GM21529 (cell line): ENCODE results near the gene TRIM15.
"Not testable (repeated sequence)": the region's sequence is repeated elsewhere in the genome, so short reads cannot be mapped to it uniquely, and the experiment has no call there.

Source experiments
- ATAC-seq: cut with Tn5 transposase; IDR thresholded peaks from one replicate; pipeline ENCODE4 v1.9.1; 2021; ENCODE audit not compliant: unreplicated experiment

TRIM15 gene

DNA sequence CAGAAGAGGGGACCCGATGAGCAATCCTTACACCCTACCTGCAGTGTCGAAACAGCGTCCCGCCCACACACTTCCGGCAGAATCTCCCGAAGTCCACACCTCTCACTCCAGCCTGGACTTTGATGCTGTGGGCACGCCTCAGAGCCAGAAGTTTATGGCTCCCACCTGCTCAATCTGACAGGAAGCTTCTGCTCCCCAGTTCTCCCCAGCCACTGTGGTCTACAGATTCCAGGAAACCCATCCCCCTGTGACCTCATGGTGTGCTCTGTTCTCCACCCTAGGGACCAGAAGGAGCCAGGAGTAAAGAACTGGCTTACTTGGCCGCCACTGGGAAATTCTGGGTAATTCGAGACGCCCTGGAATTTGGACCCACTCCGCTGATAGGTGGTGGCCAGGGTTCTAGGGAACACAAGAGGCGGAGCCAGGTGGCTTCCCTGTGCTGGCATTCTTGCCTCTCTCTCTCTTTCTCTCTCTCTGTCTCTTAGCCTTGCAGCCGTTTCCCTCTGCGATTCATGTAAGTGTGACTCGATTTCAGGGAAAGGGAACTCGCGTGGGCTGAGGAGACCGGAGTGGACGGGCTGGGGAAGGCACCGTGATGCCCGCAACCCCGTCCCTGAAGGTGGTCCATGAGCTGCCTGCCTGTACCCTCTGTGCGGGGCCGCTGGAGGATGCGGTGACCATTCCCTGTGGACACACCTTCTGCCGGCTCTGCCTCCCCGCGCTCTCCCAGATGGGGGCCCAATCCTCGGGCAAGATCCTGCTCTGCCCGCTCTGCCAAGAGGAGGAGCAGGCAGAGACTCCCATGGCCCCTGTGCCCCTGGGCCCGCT is at the start of gene TRIM15:
TRIM15 (plus strand) TSS at position 457 of the 828 bp plus-strand sequence; CDS start at position 596, 139 bp downstream.
- no peak for ATAC-seq

DNA sequence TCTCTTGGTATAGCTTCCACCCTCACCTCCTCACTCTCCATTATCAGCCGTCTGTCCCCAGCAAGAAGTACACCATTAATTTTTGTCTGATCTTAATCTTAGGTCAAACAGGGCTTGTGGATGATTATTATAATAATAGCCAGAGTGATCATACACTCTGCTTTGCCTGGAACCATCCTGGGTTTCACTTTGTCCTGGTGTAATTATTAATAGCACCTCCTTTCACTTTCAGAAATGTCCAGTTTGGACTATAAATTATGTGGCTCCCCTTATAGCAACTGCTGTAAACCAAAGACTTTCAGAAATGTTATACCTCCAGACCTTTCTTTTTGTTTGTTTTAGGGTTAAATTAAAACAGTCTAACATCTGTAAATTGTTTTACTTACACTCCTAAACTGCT is 49.5 kb upstream of the TRIM15 start:
- no peak for ATAC-seq

DNA sequence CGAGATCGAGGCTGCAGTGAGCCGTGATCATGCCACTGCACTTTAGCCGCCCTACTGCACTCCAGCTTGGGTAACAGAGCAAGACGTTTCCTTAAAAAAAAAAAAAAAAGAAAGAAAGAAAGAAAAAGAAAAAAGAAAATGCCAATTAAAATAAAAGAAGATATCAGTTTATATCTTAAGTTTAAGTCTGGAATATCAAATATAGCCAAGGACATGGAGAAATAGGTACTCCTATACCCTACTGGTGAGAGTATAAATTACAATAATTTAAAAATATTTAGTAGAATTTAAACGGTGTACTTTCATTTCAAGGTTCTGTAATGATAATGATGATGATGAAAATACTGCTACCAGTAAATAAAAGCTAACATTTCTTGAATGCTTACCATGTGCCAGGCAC is 46.6 kb upstream of the TRIM15 start:
- no peak for ATAC-seq

DNA sequence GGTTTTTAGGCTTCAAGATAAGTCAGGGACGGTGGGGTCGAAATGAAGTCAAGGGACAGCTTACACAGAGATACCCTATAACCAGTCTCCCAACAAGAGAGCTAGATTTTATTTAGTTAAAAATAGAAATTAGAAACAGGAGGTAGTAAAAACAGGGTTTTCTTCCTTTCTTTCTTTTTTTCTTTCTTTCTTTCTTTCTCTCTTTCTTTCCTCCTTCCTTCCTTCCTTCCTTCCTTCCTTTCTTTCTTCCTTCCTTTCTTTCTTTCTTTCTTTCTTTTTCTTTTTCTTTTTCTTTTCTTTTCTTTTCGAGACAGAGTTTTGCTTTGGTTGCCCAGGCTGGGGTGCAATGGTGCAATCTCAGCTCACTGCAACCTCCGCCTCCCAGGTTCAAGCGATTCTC is 44.7 kb upstream of the TRIM15 start:
- not testable (repeated sequence) for ATAC-seq

DNA sequence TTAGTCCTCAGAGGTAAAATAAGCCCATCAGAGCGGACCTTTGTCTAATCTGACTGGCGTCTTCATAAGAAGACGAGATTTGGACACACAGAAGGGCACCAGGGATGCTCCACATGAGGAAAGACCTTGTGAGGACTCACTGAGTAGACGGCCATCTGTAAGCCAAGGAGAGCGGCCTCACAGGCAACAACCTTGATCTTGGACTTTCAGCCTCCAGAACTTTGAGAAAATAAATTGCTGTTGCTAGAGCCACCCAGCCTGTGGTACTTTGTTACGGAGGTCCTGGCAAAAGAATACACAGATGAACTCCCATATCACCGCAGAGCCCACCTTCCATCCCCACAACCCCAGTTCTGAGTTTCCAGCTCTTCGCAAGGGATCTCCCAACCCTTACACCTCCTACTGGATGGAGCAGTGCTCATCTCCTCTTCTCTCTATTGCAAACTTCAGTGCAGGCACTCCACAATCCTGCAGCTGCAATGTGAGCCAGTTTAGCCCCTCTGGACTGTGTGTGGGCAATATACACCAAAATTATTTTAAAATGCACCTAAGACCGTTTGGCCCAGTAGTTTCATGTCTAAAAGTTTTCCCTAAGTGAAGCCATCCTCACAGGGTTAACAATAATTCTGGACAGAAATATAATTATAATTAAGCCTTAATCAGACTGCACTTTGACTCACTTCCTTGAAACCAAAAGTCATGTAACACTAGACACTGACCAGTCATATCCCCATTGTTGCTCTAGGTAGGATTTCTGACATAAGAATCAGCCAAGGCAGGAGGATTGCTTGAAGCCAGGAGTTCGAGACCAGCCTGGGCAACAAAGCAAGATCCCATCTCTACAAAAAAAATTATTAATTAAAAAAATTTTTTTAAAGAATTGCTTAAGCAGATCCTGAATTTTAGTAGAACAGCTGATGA is 41.6 kb upstream of the TRIM15 start:
- ATAC-seq = no peak

DNA sequence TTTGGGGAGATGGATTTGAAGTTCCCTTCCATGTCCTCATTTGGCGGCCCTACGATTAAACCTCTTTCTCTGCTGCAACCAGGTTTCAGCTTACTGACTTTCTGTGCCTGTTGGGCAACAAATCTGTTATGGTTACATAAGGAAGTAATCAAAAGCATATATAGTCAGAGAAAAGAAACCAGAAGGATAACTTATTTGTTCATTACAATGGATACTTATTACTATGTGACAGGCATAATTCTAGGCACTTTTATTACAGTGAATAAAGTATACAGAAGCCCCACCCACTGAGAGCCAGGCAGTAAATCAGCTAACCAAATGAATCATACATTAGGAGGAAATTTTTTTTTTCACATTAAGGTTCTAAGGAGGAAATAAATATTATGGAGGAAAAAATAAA is 40.8 kb upstream of the TRIM15 start:
- ATAC-seq = no peak

DNA sequence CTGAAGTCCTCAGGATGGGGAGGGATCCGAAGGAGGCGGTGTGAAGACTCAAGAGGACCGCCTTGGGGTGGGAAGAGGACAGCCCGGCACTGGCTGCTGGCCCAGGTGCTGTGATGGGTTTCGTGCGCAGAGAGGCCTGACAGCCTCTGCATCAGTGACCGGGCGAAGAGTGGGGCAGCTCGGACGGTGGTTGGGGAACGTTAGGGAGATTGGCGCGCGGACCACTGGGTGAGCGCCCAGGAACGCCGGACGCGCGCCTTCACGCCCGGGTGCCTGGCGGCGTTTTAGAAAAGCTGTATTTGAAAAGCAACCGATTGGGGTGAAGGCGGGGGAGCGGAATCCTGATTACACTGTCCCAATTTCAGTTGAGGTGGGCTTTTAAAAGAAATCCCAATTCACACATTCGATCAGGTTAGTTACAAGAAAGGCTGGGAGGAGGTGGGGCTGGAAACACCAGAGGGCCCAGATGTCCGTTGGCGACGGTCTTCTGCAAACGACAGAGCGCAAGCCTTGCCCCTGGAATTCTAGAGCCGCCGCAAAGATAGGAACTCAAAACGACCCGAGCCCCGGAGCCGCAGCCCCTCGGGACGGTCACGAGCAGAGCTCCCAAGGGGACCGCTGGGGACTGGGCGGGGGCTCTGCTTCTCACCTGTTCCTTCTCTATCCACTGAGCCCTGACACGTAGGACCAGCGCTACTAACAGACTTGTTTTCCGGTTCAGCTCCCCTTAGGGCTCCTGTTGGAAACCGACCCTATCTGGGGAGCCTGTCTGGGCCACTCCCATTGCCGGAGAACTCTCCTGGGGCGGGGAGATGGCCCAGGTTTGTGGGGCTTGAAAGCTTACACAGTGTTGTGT is 35.9 kb upstream of the TRIM15 start:
- no peak for ATAC-seq

DNA sequence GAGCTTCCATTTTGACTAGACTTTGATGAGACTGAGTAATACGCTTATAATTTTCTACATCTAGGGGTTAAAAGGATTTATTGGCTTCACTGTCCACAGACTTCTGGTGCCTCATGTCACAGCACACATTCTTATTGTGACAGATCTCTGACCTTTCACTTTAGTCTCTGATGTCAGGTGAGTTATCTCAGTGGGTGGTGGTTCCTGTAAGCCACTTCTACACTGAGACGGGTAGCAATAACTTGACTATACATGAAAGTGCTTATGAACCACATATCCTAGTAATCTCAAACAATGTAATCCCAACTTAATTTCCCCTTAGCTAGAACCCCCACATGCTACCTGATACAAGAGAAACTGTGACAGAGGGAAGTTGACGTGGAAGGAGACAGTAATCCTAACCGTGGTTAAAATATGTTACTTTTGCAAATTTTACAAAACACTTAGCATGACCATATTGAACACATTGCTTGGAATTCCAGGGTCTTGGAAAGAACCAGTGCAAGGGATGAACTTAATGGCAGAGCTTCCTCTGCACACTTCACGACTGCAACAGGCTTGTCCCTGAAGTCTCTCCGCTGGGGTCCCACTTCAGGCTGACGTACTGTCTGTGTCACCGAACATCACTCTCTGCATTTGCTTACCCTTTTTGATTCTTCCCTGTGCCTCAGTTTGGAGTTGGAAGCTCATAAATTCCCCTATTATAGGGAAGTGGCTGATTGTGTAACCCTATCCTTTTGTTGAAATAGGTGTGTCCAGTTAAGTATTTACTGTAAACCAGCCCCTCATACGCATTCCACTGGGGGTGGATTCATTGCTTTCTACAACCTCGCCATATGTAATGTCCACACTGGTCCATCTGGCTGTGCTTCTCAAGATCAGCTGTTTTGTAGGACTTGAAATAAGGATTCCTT is 33.8 kb upstream of the TRIM15 start:
- ATAC-seq = no peak

DNA sequence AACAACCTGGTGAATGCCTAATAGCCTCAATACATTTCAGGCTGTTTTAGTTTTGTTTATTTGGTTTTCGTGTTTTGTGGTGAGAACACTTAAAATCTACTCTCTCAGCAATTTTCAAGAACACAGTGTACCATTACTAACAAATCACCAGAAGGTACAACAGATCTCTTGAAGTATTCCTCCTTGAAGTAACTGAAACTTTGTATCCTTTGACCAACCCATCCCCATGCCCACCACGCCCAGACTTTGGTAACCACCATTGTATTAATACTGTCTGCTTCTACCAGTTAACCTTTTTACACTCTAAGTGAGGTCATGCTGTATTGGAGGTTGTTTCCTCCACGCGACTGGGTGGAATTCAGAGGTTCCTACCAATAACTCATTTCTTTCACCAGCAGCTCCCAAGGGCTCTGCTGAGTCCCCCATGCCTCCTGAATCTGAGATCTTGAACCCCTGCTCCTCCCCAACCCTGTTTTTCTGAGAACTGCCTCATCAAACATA is 33.1 kb upstream of the TRIM15 start:
- no peak for ATAC-seq

DNA sequence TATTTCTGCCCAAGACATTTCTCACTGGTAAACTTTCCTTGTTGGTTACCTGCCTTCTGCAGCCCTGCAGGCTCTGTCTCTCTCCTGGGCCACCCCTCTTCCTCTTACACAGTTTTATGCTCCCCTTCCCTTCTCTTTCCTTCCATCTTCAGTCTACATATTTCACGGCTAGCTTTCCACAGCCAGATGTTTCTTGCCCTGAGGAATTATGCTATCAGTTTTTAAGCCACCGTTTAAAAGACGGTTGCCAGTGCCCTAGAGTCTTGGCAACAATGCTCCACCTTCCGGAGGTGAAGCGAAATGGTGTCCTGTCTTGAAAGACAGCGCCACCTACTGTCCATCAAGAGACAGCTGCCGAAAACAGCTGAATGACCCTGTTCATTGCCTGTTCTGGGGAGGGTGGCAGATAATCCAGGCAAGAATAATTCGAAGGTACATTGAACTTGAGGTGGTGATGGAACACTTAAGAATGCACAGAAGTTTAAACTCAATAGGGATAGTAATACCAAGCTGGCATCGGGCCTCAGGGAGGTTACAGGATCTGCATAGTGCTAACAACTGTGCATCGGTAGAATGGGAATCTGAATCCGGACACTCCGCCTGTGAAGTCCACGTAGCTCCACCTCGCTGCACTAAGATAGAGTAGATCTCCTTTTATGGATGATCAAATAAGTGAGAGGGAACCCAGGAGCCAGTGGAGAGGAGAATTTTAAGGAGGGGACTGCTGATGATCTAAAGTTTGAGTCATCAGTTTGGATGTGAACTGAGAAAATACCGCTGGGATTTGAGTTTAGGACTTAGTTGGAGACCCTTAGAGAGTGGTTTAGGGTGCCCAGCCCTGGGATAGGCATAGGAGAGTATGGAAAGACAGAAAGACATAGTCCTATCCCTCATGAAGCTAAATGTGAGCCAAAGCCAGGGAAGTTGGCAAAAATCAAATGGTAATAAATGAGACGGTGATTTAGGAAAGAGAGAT is 32.2 kb upstream of the TRIM15 start:
- ATAC-seq = no peak

DNA sequence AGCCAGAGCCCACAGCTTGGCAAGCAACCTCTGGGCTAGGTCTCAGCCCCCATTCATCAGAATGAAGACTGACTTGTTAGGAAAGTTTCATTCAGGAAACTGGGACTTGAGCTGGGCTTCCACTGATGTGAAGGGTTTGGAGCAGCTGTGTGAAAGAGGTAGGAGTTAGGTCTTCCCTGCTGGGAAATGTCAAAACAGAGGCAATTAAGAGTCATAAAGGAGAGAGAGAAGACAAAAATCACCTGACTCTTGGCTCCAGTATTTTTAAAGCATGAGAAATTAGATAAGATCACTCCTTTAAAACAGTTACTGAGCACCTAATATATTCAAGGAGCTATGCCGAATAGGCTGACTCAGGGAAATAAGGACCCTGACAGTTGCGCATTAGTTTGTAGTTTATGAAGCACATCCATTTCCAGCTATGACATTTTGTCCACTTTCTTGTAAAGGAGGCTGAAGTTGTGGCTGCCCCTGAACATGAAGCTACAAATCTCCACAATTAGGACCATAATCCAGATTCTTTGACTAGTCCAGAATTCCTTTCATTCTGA is 31.3 kb upstream of the TRIM15 start:
- no peak for ATAC-seq

DNA sequence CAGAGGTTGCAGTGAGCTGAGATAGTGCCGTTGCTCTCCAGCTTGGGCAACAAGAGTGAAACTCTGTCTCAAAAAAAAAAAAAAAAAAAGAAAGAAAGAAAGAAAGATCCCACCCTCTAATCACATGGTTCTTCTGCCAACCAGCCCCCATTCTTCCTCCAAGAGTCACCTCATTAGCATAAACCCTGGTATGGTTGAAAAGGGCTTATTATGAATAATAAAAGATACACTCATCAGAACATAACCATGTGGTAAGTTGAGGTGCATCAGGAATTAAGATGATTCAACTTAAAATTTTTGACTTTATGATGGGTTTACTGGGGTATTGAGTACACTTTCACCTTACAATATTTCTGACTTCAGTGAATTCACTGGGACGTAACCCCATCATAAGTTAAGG is 28.2 kb upstream of the TRIM15 start:
- ATAC-seq = no peak

DNA sequence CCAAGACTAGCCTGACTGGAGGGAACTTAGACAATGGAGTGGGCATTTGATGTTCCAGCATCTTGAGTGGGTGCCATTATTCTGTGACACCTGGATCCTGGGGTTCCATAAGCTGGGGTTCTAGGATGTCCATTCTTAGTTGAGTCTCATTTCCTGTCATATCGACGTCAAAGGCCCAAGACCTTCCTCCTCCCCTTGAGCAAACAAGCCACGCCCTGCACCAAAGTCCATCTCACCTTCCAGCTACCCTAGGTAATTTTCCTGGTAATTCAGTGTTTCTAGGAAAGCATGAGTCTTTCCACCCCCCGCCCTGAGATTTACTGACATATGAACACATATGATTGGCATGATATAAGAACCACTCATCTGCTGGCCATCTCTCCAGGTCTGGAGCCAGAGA is 27.6 kb upstream of the TRIM15 start, which contains the start of gene TRIM40:
TRIM40 (plus strand) TSS at position 384 of the 400 bp plus-strand sequence. CDS start 897 bp downstream, outside the sequence.
- no peak for ATAC-seq

DNA sequence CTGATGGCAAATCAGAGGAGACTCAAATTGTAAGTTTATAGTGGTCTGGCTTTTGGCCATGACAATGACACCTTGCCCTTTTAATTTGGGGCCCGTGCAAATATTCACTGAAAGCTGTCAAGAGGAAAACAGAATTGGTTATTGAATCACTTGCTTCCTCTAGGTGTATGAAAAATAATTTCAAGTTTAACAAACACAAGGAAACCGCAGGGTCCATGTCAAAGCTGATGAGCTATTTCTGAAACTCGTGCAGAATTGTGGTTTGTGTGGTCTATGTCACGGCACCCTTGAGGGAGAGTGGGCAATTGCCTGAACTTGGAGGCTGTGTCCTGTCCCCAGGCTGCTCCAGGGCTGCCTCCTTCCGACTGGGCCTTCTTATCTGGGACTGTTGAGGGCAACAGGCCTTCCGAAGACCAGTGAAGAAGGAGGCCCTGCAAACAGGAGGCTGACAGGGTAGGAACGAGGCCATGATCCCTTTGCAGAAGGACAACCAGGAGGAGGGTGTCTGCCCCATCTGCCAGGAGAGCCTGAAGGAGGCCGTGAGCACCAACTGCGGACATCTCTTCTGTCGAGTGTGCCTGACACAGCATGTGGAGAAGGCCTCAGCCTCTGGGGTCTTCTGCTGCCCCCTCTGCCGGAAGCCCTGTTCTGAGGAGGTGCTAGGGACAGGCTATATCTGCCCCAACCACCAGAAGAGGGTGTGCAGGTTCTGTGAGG is 26.6 kb upstream of the TRIM15 start:
- no peak for ATAC-seq

DNA sequence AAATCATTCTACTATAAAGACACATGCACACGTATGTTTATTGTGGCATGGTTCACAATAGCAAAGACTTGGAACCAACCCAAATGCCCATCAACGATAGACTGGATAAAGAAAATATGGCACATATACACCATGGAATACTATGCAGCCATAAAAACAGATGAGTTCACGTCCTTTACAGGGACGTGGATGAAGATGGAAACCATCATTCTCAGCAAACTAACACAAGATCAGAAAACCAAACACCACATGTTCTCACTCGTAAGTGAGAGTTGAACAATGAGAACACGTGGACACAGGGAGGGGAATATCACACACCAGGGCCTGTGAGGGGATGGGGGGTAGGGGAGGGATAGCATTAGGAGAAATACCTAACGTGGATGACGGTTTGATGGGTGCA is 23.1 kb upstream of the TRIM15 start:
- not testable (repeated sequence) for ATAC-seq

DNA sequence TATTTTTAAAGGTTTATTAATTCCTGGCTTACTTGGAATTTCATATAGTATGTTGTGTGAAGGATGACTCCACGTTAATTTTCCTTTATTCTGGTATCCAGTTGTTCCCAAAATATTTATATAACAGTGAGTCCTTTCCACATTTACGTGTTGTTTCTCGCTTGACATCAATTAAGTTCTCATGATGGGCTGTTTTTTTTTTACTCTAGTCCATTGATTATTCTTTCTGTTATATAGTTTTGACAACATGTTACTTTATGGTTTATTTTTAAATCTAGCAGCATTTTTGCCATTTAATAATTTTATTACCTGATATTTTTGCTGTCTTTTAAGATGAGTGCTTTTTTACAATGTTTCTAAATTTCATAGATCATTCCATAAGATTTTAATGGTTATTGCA is 20.7 kb upstream of the TRIM15 start:
- no peak for ATAC-seq

DNA sequence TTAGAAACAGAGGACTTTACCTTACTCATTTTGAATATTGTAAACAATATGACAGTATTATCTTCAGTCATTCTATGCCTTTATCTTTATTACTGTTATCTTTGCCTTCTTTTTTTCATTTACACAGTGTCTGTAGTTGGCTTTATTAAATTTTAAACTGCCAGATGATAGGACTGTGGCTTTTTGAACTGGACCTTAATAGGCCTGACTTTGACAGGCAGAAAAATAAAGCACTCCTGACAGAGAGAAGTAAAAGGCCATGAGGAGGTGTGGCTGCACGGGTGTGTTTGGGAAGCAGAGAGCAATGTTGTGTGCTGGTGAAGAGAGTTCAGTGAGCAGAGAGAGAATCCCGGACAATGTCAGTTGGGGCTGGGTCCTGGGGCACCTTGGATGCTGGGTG is 19.6 kb upstream of the TRIM15 start:
- no peak for ATAC-seq

DNA sequence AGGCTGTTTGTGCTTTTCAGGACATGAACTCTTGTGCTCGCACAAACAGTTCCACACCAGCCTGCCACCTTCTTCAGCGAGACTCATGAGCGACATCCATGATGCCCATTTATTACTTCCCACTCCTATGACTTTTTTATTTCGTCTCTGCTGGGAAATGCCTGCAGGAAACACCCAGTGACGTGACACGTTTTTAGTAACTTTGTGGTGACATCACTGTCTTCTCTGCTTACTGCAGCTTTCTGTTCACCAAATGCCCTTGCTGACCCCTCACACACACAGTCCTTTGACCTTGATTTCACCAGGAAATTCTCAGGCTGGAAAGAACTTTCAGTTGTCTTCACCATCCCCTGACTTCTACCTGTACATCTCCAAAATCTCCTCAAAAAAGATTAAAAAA is 18.5 kb upstream of the TRIM15 start:
- no peak for ATAC-seq
